PFSK-1 (cell line): ENCODE results near the gene CEP170.

Source experiments
- POLR2AphosphoS5 ChIP-seq: IDR thresholded peaks from 2 replicates; pipeline ENCODE4 v1.6.1; 2012; ENCODE audit warnings: low read depth, mild to moderate bottlenecking, control low read depth, low read length, moderate library complexity
- TAF1 ChIP-seq: IDR thresholded peaks from 2 replicates; pipeline ENCODE4 v1.6.1; 2012; ENCODE audit warnings: low read length, control low read depth, borderline replicate concordance; ENCODE audit not compliant: insufficient read depth
- TF ChIP-seq, protein P1 (sequence below), 2 experiments: IDR thresholded peaks; 2 replicates each; pipeline versions ENCODE4 v1.6.1 to v1.8.0; 2011 to 2012; ENCODE audit warnings: low read depth in 2 of 2, low read length in 2 of 2, control low read depth in 1 of 2, inconsistent platforms in 1 of 2, mild to moderate bottlenecking in 1 of 2, moderate library complexity in 1 of 2; ENCODE audit not compliant: insufficient read depth in 1 of 2

DNA sequence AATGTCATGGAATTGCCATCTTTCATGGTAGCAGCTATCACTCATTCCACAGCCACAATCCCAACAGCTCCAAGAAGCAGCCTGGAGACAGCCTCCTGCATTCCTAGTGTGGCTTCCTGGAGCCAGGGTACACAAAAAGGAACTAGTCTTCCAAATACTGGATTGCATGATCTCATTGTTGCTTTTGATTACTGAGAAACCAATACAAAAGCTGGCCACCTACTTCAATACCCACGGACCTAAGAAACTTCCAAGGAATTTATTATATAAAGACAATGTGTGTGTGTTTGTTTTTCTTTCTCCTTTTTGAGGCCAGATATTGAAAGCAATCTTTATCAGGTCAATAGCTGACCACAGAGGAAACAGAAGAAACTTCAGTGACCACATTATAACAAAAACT, 25.6 kb downstream of the CEP170 start:
- TF ChIP-seq, protein P1, sequence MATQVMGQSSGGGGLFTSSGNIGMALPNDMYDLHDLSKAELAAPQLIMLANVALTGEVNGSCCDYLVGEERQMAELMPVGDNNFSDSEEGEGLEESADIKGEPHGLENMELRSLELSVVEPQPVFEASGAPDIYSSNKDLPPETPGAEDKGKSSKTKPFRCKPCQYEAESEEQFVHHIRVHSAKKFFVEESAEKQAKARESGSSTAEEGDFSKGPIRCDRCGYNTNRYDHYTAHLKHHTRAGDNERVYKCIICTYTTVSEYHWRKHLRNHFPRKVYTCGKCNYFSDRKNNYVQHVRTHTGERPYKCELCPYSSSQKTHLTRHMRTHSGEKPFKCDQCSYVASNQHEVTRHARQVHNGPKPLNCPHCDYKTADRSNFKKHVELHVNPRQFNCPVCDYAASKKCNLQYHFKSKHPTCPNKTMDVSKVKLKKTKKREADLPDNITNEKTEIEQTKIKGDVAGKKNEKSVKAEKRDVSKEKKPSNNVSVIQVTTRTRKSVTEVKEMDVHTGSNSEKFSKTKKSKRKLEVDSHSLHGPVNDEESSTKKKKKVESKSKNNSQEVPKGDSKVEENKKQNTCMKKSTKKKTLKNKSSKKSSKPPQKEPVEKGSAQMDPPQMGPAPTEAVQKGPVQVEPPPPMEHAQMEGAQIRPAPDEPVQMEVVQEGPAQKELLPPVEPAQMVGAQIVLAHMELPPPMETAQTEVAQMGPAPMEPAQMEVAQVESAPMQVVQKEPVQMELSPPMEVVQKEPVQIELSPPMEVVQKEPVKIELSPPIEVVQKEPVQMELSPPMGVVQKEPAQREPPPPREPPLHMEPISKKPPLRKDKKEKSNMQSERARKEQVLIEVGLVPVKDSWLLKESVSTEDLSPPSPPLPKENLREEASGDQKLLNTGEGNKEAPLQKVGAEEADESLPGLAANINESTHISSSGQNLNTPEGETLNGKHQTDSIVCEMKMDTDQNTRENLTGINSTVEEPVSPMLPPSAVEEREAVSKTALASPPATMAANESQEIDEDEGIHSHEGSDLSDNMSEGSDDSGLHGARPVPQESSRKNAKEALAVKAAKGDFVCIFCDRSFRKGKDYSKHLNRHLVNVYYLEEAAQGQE (IDR thresholded peaks at IDR 0.05; ENCODE audit: insufficient read depth in 1 of 2, low read depth in 2 of 2, low read length in 2 of 2): no peak
- TF ChIP-seq TAF1 (no peak), POLR2AphosphoS5 (no peak)
